A673 (cell line): ENCODE results near the gene DYRK1A.

Source experiments
- CTCF ChIP-seq: fragments of 300-800, 200-600 bp; sonication (generic); conservative IDR thresholded peaks from 2 replicates; pipeline ENCODE4 v1.5.1; 2017; ENCODE audit warnings: low read depth, mild to moderate bottlenecking, antibody characterized with exemption, low read length, moderate library complexity, mixed read lengths
- EZH2 ChIP-seq: fragments of 200-600 bp; sonication (generic); IDR thresholded peaks from 2 replicates; pipeline ENCODE4 v1.6.1; 2017; ENCODE audit warnings: borderline replicate concordance, low read depth, mild to moderate bottlenecking, mixed read lengths, antibody characterized with exemption, low read length; ENCODE audit not compliant: poor library complexity, severe bottlenecking

- TF ChIP-seq CTCF: no peak
- TF ChIP-seq EZH2: no peak
These were observed 2.8 kb downstream of the DYRK1A start for GRCh38 chr21:37369307-37369854.
